ENCODE results near the gene FN3KRP.

The FN3KRP gene, protein sequence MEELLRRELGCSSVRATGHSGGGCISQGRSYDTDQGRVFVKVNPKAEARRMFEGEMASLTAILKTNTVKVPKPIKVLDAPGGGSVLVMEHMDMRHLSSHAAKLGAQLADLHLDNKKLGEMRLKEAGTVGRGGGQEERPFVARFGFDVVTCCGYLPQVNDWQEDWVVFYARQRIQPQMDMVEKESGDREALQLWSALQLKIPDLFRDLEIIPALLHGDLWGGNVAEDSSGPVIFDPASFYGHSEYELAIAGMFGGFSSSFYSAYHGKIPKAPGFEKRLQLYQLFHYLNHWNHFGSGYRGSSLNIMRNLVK

GRCh38 chr17:82716203-82717010 lies at the start of gene FN3KRP:
FN3KRP (plus strand) TSS chr17:82716706; CDS start chr17:82716756, 50 bp downstream.
- peak; percentile 99 for DNase-seq

GRCh38 chr17:82666931-82667667 lies 49.4 kb upstream of the FN3KRP start:
- DNase-seq: no peak

DNA sequence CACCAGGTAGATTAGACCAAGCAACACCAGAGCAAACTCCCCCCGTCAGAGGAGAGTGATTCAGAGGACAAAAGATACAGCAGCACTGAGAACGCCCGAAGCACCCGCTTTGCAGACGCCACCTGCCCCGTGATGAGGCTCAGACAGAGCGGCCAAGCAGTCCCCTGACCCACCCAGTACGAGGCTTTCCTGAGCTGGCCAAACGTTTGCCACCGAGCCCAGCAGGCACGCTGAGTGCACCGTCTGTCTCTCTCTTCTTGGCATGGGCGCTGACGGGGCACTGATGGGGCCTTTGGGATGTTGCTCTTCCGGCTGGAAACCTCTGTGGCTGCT lies 48.9 kb upstream of the FN3KRP start:
- DNase-seq: no peak

DNA sequence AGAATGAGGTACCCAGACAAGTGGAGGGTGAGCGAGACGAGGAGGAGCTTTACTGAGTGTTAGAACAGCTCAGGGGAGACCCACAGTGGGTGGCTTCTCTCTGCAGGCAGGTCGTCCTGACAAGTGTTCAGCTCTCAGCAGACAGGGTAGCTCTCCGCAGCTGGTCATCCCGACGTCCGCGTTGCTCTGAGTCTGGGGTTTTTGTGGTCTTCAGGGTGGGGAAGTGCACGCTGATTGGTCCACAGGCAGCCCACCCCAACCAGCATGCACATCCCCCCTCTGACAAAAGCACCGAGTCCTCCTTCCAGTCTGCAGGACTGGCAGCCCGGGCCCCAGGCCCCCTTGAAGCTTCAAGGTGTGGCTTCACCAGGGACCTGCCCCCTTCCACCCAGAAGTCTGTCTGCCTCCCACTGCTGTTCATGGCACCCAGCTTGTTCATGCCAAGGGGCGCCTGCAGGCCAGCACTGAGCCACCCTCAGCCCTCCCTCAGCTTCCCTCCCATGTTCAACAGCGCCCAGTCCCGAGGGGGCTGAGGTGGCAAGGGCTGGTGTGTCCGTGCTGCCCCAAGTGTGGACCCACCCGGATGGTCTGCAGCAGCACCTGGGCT lies 48.4 kb upstream of the FN3KRP start:
- DNase-seq: no peak

DNA sequence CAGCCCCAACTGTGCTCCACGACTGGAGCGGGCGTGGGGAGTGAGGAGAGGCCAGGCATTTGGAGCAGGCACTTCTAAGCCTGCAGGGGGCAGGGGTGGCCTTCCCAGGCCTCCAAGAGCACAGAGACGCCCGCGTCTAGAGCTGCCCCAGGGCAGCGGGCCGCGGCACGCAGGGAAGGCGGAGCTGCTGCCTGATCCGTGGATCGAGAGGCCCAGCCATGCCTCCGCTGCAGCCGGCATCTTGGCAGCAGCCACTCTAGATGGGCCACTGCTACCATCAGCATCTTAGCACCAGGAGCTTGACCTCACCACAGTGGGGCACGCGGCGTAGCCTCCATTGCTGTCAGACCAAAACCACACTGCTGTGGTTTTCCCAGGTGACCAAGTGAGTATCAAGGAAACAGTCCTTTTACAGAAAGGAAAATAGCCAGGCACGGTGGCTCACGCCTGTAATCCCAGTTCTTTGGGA lies 47.8 kb upstream of the FN3KRP start:
- DNase-seq: peak; percentile 56

GRCh38 chr17:82670661-82671450 lies 45.6 kb upstream of the FN3KRP start:
- no peak for DNase-seq

GRCh38 chr17:82674656-82675475 lies 41.6 kb upstream of the FN3KRP start:
- DNase-seq: no peak

DNA sequence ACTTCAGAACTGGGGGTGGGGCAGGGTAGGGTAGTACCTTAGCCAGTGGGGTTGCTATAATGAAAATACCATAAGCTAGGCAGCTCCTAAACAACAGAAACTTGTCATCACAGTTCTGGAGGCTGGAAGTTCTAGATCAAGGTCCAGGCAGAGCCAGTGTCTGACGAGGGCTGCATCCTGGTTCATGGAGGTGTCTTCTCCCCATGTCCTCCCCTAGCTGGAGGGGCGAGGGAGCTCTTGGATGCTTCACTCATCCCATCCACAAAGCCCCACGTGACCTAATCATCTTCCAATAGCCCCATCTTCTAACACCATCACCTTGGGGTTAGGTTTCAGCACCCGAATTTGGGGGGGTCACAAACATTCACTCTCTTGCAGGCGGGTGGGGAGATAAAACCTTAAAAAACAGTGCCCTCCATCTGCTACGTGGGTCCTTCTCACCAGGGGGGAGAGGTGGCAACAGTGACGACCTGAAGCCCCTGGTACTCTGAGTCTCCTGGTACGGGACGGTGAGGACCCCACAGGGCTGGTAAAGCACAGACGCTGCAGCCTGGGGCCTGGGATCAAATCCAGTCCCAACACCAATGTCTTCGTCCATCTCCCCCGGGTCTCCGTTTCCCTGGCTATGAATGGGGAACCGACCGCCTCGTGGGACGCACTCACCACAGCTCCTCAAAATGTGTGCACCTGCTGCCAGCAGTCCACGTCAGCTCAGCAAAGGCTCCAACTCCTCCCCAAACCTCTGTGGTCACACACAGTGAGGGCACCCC lies 40.8 kb upstream of the FN3KRP start:
- DNase-seq: no peak

- no peak for DNase-seq
Observed at GRCh38 chr17:82677353-82677925, 39.1 kb upstream of the FN3KRP start.

DNA sequence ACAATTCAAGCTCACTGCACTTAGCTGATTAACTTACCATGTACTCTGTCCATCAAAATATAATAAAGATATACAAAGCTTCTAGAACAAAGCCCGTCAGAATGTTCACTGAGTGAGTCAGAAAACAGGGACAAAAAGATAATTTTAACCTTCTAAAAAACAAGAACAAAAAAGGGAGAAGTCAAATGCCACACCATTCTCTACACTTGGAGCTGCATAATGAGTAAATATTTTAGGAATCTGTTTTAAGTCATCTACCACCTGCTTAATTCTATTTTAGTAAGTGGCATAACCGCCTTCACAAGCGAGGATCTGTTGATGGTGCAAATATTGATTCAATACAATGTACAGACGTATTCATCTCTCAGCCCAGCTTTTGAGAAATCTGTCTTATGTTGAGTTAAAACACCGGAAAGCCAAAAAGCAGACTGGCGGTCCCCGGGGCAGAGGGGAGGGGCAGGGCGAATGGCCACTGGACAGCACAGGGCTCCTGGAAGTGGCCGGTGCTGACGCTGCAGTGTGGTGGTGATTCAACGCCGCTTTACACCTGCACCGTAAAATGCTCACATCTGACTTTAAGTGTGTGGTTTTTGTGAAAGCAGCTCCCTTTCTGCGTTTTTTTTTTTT lies 38.1 kb upstream of the FN3KRP start:
- no peak for DNase-seq

DNA sequence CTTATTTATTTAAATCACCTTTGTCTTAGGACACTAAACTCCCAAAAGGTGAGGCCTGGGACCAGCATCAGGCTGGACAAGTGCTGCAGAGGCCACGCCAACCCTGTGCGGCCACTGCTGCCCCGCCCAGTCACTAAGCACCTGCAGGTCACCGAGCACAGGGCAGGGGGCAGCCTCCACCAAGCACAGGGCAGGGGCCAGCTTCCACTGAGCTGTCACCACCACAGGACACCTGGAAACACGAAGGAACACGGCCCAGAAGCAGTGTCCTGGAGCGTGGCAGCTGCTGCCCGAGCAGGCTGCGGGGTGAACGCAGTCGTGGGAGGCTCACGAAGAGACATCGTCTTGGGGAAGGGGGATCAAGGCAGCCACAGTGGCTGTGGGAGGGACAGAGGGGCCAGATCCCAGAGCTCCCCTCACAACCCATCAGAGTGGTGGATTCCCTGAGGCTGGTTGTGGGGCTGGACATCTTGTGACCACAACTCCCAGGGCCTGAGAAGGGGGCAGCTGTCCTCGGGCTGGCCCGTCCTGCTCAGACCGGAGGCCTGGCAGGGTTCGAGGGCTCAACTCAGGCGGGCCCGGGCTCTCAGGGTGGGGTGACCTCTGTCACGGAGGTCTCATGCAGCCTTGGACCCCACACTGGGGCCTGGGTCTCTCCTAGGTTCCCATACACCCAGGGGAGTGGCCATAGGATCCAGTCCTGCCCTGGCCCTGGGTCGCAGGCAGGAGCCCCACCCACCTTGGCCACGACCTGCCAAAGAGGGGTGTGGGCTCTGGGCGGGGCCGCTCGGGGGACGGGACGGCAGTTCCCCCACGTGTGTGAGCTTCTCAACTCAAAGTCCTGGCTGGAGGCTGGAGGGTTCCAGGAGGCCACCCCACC lies 36.7 kb upstream of the FN3KRP start:
- DNase-seq: no peak

GRCh38 chr17:82681547-82681946 lies 35.0 kb upstream of the FN3KRP start:
- no peak for DNase-seq

DNA sequence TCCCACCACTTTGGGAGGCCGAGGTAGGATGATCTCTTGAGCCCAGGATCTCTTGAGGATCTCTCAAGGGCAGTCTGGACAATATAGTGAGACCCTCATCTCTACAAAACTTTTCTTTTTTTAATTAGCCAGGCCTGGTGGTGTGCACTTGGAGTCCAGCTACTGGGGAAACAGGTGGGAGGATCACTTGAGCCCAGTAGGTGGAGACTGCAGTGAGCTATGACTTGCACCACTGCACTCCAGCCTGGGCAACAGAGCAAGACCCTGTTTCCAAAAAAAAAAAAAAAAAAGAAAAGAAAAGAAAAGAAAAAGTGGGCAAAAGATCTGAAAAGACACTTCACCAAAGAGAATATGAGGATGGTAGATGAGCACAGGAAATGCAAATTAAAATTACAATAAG lies 33.0 kb upstream of the FN3KRP start:
- DNase-seq: no peak

DNA sequence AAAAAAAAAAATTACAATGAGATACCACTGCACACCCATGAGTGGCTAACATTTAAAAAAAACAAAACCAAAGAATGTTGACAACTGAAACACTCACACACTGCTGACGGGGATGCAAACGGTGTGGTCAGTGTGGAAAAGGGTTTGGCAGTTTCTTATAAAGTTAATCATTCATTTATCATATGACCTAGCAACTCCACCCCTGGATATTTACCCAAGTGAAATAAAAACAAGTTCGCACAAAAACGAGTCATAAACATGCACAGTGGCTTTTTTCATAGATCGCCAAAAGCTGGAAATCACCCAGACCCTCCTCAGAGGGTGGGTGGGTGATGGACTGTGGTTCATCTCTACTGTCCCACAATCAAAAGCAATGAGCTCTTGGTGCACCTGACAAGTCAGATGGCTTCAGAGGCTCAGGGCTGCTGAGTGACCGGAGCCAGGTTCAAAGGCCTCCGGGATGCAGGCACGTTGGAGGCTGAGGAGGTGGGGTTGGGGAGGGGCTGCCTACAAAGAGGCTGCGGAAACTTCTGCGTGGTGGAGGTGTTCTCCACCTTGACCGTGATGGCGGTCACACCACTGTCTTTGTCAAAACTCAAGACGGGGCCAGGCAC lies 32.2 kb upstream of the FN3KRP start:
- DNase-seq: no peak

- DNase-seq: no peak
Observed at GRCh38 chr17:82685291-82685690, 31.2 kb upstream of the FN3KRP start.

GRCh38 chr17:82686366-82687324 lies 29.9 kb upstream of the FN3KRP start:
- no peak for DNase-seq

DNA sequence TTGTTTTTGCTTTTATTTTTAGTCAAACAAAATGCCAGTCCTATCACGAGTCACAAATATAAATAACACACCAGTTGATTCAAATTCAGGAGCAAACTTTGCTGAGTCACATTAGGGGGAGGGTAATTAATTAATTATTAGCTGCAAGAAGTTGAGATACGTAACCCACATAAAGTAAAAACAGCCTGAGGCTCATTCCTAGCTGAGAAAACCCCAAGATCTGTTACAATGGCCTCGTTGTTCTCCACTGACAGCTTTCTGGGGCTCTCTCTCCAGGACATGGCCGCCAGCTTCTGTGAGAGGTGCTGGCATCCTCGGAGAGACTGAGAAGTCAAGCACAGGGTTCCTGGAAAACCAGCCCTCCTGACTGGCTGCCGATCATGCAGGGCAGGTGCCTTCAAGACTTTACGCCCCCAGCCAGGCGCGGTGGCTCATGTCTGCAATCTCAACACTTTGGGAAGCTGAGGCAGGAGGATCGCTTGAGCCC lies 29.1 kb upstream of the FN3KRP start:
- no peak for DNase-seq
